ENCODE measurements around the gene CLCA2.

DNA sequence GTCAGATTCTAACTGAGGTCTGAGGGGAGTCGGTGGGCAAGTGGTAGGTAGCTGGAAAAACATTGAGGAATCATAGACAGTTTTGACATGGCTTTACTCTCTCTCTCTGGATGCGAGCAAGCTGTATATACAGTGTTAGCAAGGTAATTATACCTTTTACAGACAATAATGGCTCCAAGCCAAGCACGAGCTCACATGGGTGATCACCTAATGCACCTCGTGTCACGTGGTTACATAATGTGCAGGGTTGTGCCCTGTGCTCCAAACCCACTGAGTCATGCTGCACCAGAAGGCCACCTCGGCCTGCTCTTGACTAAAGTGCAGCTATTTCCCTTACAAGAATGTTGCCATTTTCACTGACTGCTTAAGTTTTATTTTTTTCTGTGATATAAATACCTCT, 7.6 kb upstream of the CLCA2 start:
- TF ChIP-seq, protein P1, sequence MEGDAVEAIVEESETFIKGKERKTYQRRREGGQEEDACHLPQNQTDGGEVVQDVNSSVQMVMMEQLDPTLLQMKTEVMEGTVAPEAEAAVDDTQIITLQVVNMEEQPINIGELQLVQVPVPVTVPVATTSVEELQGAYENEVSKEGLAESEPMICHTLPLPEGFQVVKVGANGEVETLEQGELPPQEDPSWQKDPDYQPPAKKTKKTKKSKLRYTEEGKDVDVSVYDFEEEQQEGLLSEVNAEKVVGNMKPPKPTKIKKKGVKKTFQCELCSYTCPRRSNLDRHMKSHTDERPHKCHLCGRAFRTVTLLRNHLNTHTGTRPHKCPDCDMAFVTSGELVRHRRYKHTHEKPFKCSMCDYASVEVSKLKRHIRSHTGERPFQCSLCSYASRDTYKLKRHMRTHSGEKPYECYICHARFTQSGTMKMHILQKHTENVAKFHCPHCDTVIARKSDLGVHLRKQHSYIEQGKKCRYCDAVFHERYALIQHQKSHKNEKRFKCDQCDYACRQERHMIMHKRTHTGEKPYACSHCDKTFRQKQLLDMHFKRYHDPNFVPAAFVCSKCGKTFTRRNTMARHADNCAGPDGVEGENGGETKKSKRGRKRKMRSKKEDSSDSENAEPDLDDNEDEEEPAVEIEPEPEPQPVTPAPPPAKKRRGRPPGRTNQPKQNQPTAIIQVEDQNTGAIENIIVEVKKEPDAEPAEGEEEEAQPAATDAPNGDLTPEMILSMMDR (IDR thresholded peaks at IDR 0.05): no peak
- no peak for TF ChIP-seq POLR2A (IDR thresholded peaks at IDR 0.05)

Measured in Peyer's patch (tissue), 4 donors.